A549 (cell line): ENCODE results near the gene LRRC3. TPM values are rescaled to one million over a fixed set of nuclear protein-coding genes. Genes with fewer than 3 reads are reported as not detected.
A peak's percentile ranks its signal among the peaks of the same experiment; 100 is the strongest.

Experiments
- ATAC-seq, 2 experiments: fragments of 200-7000 bp in 1 of 2; fragments of >200 bp in 1 of 2; cut with Nextera tagmentation in 1 of 2; cut with Tn5 transposase in 1 of 2; 3 replicates each; pipeline versions ENCODE4 v1.8.0 to v1.9.1; 2018 to 2020; ENCODE audit warnings: mild to moderate bottlenecking in 1 of 2, moderate library complexity in 1 of 2
- CTCF ChIA-PET: fragments of 300-600 bp; sonication (Branson Sonifier 250); formaldehyde crosslinking; extraction: SDS; loops from one replicate; lab custom pipeline; 2021; ENCODE audit warnings: antibody characterized with exemption, inconsistent platforms; lab: Yijun Ruan, JAX
- POLR2A ChIA-PET: fragments of 350-600 bp; formaldehyde crosslinking; extraction: SDS; loops from one replicate; lab custom pipeline; 2021; ENCODE audit warnings: antibody characterized with exemption, inconsistent platforms; lab: Yijun Ruan, JAX
- DNase-seq, 2 experiments: peaks; one replicate each; pipeline versions ENCODE4 v3.0.0 to v3.0.0-alpha.2; 2011 to 2016; ENCODE audit warnings: low read depth in 1 of 2, low spot score in 1 of 2
- FAIRE-seq: peaks from 2 replicates; lab custom pipeline; 2011; peaks lifted over from hg19 to GRCh38; lab: Jason Lieb, UNC
- H3K27ac ChIP-seq, 2 experiments: fragments of >200 bp; sonication (Bioruptor Twin); formaldehyde crosslinking; 3 replicates each; pipeline ENCODE4 v1.5.1; 2016 to 2017
- H3K4me1 ChIP-seq: fragments of >200 bp; sonication (Bioruptor Twin); formaldehyde crosslinking; 3 replicates; pipeline ENCODE4 v1.6.1; 2016
- H3K4me2 ChIP-seq: fragments of >200 bp; sonication (Bioruptor Twin); formaldehyde crosslinking; 3 replicates; pipeline ENCODE4 v1.6.1; 2016
- H3K4me3 ChIP-seq: fragments of >200 bp; sonication (Bioruptor Twin); formaldehyde crosslinking; 3 replicates; pipeline ENCODE4 v1.5.1; 2016
- H3K9me3 ChIP-seq: fragments of >200 bp; sonication (Bioruptor Twin); formaldehyde crosslinking; 3 replicates; pipeline ENCODE4 v1.6.1; 2016
- ATOH8 ChIP-seq: fragments of 250-450 bp; sonication (Bioruptor Pico); IDR thresholded peaks from 2 replicates; pipeline ENCODE4 v1.5.0; 2020; ENCODE audit warnings: low read depth, mild to moderate bottlenecking, moderate library complexity
- BHLHE40 ChIP-seq: IDR thresholded peaks from 2 replicates; pipeline ENCODE4 v1.6.1; 2012; ENCODE audit warnings: low read depth, low read length, inconsistent platforms
- CHD2 ChIP-seq: fragments of 150-350 bp; IDR thresholded peaks from 2 replicates; pipeline ENCODE4 v1.6.1; 2014; ENCODE audit warnings: low read length; ENCODE audit not compliant: partially characterized antibody
- CHD4 ChIP-seq: fragments of 200-600 bp; sonication (generic); IDR thresholded peaks from 2 replicates; pipeline ENCODE4 v1.6.1; 2016; ENCODE audit warnings: antibody characterized with exemption, mild to moderate bottlenecking, borderline replicate concordance
- EHMT2 ChIP-seq: fragments of 200-600 bp; sonication (generic); IDR thresholded peaks from 2 replicates; pipeline ENCODE4 v1.6.1; 2016; ENCODE audit warnings: antibody characterized with exemption, low read depth, mild to moderate bottlenecking, moderate library complexity
- FOSL2 ChIP-seq, 2 experiments: fragments of 450-650 bp in 1 of 2; fragments of >200 bp in 1 of 2; sonication (Bioruptor Twin) in 1 of 2; formaldehyde crosslinking; IDR thresholded peaks; 2 replicates each; pipeline versions ENCODE4 v1.5.0 to v1.6.1; 2016 to 2020; ENCODE audit warnings: mild to moderate bottlenecking in 1 of 2, moderate library complexity in 1 of 2
- HEYL ChIP-seq: fragments of 250-450 bp; sonication (Bioruptor Pico); IDR thresholded peaks from 2 replicates; pipeline ENCODE4 v1.8.0; 2021; ENCODE audit warnings: mild to moderate bottlenecking, moderate library complexity
- KDM1A ChIP-seq: fragments of 200-600 bp; sonication (generic); IDR thresholded peaks from 2 replicates; pipeline ENCODE4 v1.6.1; 2016; ENCODE audit warnings: low read depth, mild to moderate bottlenecking
- MAZ ChIP-seq: fragments of 150-350 bp; IDR thresholded peaks from 2 replicates; pipeline ENCODE4 v1.6.1; 2014; ENCODE audit warnings: antibody characterized with exemption, low read depth, low read length, borderline replicate concordance
- PBX3 ChIP-seq: IDR thresholded peaks from 2 replicates; pipeline ENCODE4 v1.6.1; 2012
- RFX5 ChIP-seq: fragments of 450-650 bp; IDR thresholded peaks from 2 replicates; pipeline ENCODE4 v1.7.1; 2014; ENCODE audit warnings: antibody characterized with exemption, mild to moderate bottlenecking, moderate library complexity
- RNF2 ChIP-seq: fragments of 200-600 bp; sonication (generic); IDR thresholded peaks from 2 replicates; pipeline ENCODE4 v1.6.1; 2016; ENCODE audit warnings: low read depth, mild to moderate bottlenecking, antibody characterized with exemption, moderate library complexity, borderline replicate concordance
- SREBF2 ChIP-seq: fragments of 450-650 bp; IDR thresholded peaks from 2 replicates; pipeline ENCODE4 v1.6.1; 2014; ENCODE audit warnings: mild to moderate bottlenecking, moderate library complexity
- TFCP2L1 ChIP-seq: fragments of 250-450 bp; sonication (Bioruptor Pico); IDR thresholded peaks from 2 replicates; pipeline ENCODE4 v1.5.0; 2021; ENCODE audit warnings: mild to moderate bottlenecking
- ZC3H11A ChIP-seq: fragments of 450-650 bp; IDR thresholded peaks from 2 replicates; pipeline ENCODE4 v1.6.1; 2014; ENCODE audit warnings: antibody characterized with exemption, mild to moderate bottlenecking
- WGBS: methylation state at CpG from one replicate; pipeline ENCODE4 v1.1.6; 2017; ENCODE audit errors: missing lambda C conversion rate; 5-methylcytosine and 5-hydroxymethylcytosine counted together
- polyA minus RNA-seq: library from RNA; depleted of rRNA, polyadenylated mRNA; stranded (reverse); fragments of >200 nt; gene quantifications from 2 replicates; pipeline ENCODE4 v1.2.3, GENCODE V29; 2011; rRNA and poly(A)+ RNA removed
- polyA plus RNA-seq, 4 experiments: library from polyadenylated mRNA; depleted of rRNA in 3 of 4; stranded (reverse); fragments of >200 nt; fragmentation: RNase III in 1 of 4; extraction: RNeasy Plus Mini Kit Qiagen cat#74134 plus additional on column Dnase treatment in 1 of 4; gene quantifications; 2 replicates in 3 of 4; 3 replicates in 1 of 4; pipeline ENCODE4 v1.2.3, GENCODE V29; 2011 to 2017
- TF ChIP-seq, protein P1 (sequence below): fragments of 150-350 bp; IDR thresholded peaks from 2 replicates; pipeline ENCODE4 v1.6.1; 2014; ENCODE audit warnings: low read depth, mild to moderate bottlenecking, low read length
- TF ChIP-seq, protein P2 (sequence below): fragments of >200 bp; sonication (Bioruptor Twin); formaldehyde crosslinking; IDR thresholded peaks from 2 replicates; pipeline ENCODE4 v1.6.1; 2016
- TF ChIP-seq, protein P3 (sequence below): IDR thresholded peaks from 2 replicates; pipeline ENCODE4 v1.6.1; 2012; ENCODE audit warnings: low read depth, borderline replicate concordance

Gene LRRC3
- polyA plus RNA-seq (2011; rRNA removed) (0.59 and 0.66 TPM in 2 replicates), polyA plus RNA-seq (2017; fragmentation: RNase III; extraction: RNeasy Plus Mini Kit Qiagen cat#74134 plus additional on column Dnase treatment) (0.96 to 1.1 TPM (median 1.1 TPM) in 3 replicates), polyA minus RNA-seq (0.74 and 0.83 TPM in 2 replicates)
- 0.94 and 1.4 TPM in 2 replicates for polyA plus RNA-seq (2012; cell fraction: cytosol; rRNA removed)
- polyA plus RNA-seq (2012; cell fraction: nucleus; rRNA removed) = 1.6 and 1.7 TPM in 2 replicates

DNA sequence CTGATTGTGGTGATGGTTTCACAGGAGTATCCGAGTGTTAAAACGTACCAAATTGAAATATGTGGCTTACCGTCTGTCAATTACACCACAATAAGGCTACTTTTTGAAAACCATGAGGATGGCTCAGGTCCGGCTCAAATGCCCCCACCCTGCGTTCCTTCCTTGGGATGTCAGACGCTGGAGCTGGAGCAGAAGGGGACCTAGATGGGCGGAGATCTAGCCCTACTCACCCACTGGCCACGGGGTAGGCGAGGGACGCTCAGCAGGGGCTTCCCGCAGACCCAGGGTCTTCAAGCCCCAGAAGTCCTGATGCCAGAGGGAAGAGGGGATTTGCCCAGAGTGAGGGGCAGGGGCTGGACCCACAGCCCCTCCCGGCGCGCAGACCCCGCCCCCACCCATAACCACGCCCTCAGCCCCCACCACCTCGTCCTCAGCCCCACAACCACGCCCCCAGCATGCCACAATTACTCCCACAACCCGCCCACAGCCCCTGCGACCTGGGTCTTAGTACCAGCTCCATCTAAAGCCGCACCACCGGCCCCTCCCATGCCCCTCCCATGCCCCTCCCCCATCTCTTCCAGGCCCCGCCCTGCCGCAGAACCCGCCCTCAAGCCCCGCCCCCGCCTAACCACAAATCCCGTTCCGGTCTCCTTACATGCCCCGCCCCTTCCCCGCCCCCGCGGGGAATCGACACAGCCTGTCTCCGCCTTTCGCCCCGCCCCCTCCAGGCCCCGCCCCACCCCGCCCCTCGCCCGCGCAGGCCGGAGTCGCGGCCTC, at the start of gene LRRC3:
Gene LRRC3, plus strand, starts transcription at position 764 of the 777 bp plus-strand sequence. CDS start 1,135 bp downstream, outside the sequence.
- no peak for FAIRE-seq
- WGBS = 54% methylated on average over 8 of the region's 45 CpGs
- peak within 1 kb of the TSS; percentile 65 for H3K4me2 ChIP-seq
- H3K4me3 ChIP-seq = peak within 1 kb of the TSS; percentile 80
- H3K4me1 ChIP-seq = peaks cover 3% of the 10 kb centered on the region; the same call in 1 of the 3 replicates
- H3K27ac ChIP-seq = peak within 1 kb of the TSS; percentile 27 to 85; a peak in 5 of 6 replicates
- peak; percentile 58 to 85 for DNase-seq
- peaks cover 17% of the 10 kb centered on the region; the same call in 2 of the 3 replicates for H3K9me3 ChIP-seq
- CTCF ChIA-PET = interaction anchor here (0.9 to 2.2 kb wide), 3 partner anchors 25 to 117 kb away, joined by 3 to 7 read pairs (median 3); no protein-coding TSS in a partner anchor
- ATAC-seq = peak; percentile 60 to 72; a peak in 5 of 6 replicates
- TF ChIP-seq, protein P1, sequence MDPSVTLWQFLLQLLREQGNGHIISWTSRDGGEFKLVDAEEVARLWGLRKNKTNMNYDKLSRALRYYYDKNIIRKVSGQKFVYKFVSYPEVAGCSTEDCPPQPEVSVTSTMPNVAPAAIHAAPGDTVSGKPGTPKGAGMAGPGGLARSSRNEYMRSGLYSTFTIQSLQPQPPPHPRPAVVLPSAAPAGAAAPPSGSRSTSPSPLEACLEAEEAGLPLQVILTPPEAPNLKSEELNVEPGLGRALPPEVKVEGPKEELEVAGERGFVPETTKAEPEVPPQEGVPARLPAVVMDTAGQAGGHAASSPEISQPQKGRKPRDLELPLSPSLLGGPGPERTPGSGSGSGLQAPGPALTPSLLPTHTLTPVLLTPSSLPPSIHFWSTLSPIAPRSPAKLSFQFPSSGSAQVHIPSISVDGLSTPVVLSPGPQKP = no peak
- TF ChIP-seq MAZ (no peak), KDM1A (no peak), RFX5 (no peak), HEYL (no peak), ZC3H11A (no peak), ATOH8 (no peak), PBX3 (no peak), FOSL2 (IDR thresholded peaks at IDR 0.05) (no peak), FOSL2 (CRISPR knock-in tag; IDR thresholded peaks at IDR 0.05) (no peak), RNF2 (no peak), BHLHE40 (no peak), SREBF2 (no peak), EHMT2 (no peak), CHD2 (no peak), TFCP2L1 (CRISPR knock-in tag) (no peak), CHD4 (no peak)
- TF ChIP-seq, protein P2, sequence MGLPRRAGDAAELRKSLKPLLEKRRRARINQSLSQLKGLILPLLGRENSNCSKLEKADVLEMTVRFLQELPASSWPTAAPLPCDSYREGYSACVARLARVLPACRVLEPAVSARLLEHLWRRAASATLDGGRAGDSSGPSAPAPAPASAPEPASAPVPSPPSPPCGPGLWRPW = no peak
- TF ChIP-seq, protein P3, sequence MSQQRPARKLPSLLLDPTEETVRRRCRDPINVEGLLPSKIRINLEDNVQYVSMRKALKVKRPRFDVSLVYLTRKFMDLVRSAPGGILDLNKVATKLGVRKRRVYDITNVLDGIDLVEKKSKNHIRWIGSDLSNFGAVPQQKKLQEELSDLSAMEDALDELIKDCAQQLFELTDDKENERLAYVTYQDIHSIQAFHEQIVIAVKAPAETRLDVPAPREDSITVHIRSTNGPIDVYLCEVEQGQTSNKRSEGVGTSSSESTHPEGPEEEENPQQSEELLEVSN = no peak
- TF ChIP-seq, all 56 proteins: peak for 0
- POLR2A ChIA-PET = interaction anchor here (0.6 to 1.2 kb wide), 2 partner anchors 86 to 116 kb away, joined by 3 to 4 read pairs; partner anchors contain the start of gene CFAP410
